OCI-LY7 (cell line): Measurements from ENCODE around the gene MSLN.

ENCODE experiments used
- EZH2phosphoT487 ChIP-seq: fragments of 200-600 bp; sonication (generic); IDR thresholded peaks from 2 replicates; pipeline ENCODE4 v1.6.1; 2018; ENCODE audit warnings: low read depth, borderline replicate concordance, mild to moderate bottlenecking, mixed run types, antibody characterized with exemption, low read length, moderate library complexity, mixed read lengths
- TF ChIP-seq, protein P1 (sequence below): fragments of 200-600 bp; sonication (generic); conservative IDR thresholded peaks from 2 replicates; pipeline ENCODE4 v1.5.1; 2014; ENCODE audit warnings: mild to moderate bottlenecking, antibody characterized with exemption, low read length, moderate library complexity, mixed read lengths

DNA sequence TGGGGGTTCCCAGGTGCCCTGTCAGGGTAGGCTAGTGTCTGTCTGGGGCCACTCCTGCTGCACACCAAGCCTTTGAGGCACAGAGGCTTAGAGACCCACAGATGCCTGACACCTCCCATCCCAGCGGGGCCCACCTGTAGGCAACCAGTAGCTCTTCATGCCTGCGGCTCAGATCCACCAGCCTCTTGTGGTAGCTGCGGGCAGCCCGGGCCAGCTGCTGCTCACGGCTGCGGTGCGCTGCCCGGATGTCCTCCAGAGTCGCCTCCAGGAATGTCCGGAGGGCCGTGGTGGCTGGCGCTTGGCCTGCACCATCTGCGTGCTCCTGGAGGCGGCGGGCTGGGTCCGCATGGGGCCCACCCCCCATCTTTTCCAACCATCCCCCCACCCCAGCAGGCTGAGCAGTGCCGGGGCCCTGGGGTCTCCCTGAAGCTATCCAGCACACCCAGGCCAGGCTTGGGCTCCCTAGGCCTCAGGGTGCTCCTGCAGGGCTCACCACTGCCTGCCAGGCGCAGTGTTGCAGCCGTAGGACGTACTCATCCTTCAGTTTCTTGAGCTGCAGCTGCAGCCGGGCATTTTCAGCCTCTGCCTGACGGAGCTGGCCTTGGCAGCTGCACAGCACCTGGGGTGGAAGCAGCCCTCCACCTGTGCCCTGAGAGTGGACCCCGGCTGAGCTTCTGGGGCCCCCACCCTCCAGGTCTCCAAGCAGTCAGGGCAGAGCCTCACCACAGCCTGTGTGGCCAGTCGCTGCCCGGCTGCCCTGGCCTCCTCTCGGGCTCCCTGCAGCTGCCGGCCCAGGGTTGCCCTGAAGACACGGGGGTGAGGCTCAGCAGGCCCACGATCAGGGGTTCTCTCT lies 36.1 kb upstream of the MSLN start:
- TF ChIP-seq, protein P1, sequence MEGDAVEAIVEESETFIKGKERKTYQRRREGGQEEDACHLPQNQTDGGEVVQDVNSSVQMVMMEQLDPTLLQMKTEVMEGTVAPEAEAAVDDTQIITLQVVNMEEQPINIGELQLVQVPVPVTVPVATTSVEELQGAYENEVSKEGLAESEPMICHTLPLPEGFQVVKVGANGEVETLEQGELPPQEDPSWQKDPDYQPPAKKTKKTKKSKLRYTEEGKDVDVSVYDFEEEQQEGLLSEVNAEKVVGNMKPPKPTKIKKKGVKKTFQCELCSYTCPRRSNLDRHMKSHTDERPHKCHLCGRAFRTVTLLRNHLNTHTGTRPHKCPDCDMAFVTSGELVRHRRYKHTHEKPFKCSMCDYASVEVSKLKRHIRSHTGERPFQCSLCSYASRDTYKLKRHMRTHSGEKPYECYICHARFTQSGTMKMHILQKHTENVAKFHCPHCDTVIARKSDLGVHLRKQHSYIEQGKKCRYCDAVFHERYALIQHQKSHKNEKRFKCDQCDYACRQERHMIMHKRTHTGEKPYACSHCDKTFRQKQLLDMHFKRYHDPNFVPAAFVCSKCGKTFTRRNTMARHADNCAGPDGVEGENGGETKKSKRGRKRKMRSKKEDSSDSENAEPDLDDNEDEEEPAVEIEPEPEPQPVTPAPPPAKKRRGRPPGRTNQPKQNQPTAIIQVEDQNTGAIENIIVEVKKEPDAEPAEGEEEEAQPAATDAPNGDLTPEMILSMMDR, result no peak
- TF ChIP-seq EZH2phosphoT487, result no peak
